ENCODE data around the gene UBC.

The UBC gene

GRCh38 chr12:124864326-124864752, 50.1 kb downstream of the UBC start:
- no peak for DNase-seq (ENCODE audit: low read depth in 2 of 2)

GRCh38 chr12:124863416-124864325, 50.8 kb downstream of the UBC start, which contains the start of gene SCARB1:
Gene SCARB1 (minus strand): TSS chr12:124863864. CDS start chr12:124863720, 144 bp downstream.
- peak; percentile 43 to 45 for DNase-seq (ENCODE audit: low read depth in 2 of 2)

- no peak for DNase-seq (ENCODE audit: low read depth in 2 of 2)
Observed at GRCh38 chr12:124862768-124863415, 51.6 kb downstream of the UBC start.

GRCh38 chr12:124861898-124862676, 52.4 kb downstream of the UBC start:
- DNase-seq (ENCODE audit: low read depth in 2 of 2): no peak

Data from fibroblast of skin of left biceps (primary cell).